GM12891 (cell line): Measurements from ENCODE around the gene ENG.

Experiments used
- POLR2A ChIP-seq: IDR thresholded peaks from 2 replicates; pipeline ENCODE4 v1.6.1; 2011; ENCODE audit warnings: low read depth, low read length, control low read depth
- POLR2AphosphoS5 ChIP-seq: IDR thresholded peaks from 2 replicates; pipeline ENCODE4 v1.6.1; 2011; ENCODE audit warnings: low read depth, low read length, control low read depth
- SPI1 ChIP-seq: IDR thresholded peaks from 2 replicates; pipeline ENCODE4 v1.6.1; 2011; ENCODE audit warnings: low read depth, low read length, control low read depth
- TAF1 ChIP-seq: IDR thresholded peaks from 2 replicates; pipeline ENCODE4 v1.6.1; 2011; ENCODE audit warnings: low read depth, low read length, control low read depth

DNA sequence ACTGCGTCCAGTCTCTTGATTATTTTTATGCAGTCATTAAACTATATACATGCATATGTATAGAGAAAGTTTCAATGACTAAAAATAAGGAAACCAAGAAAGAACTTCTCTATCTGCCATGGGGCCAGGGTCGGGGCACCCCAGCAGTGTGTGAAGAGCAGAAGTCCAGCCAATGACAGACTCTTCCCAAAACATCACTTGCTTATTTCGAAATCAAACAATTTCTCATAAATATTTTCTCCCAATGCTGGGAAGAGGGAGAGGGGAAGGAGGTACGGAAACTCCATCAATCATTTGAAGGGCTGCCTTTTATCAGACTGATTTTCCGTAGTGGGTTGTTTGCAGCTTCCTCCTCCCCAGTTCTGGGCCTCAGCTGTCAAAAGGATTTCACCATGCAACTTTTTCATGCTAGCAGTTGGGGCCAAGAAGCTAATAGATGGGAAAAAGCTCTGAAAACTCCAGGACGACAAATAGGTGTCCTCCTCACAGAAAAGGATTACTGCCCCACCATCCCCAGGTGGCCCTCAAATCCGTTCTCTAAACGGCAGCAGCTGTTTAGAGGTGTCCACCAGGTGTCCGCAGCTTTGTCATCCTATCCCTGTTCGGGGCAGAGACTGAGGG, 52.4 kb downstream of the ENG start:
- no peak for TF ChIP-seq POLR2A
- no peak for TF ChIP-seq TAF1
- no peak for TF ChIP-seq POLR2AphosphoS5
- TF ChIP-seq SPI1, result no peak
